Umbilical cord (tissue), 2 donors: Measurements from ENCODE around the gene RASGEF1B. TPM values are rescaled to one million over a fixed set of nuclear protein-coding genes. Genes with fewer than 3 reads are reported as not detected.
A peak's percentile ranks its signal among the peaks of the same experiment; 100 is the strongest.

Experiments
- DNase-seq: peaks from one replicate; pipeline ENCODE4 v3.0.0-alpha.2; 2015; ENCODE audit warnings: low spot score
- total RNA-seq: library from RNA; depleted of rRNA; stranded (reverse); fragments of >200 nt; gene quantifications from one replicate; pipeline ENCODE4 v1.2.3, GENCODE V29; 2014; ENCODE audit warnings: low replicate concordance; ENCODE audit not compliant: insufficient read depth

The RASGEF1B gene
- total RNA-seq, 1 donor from 2014 or later: 17.1 TPM

GRCh38 chr4:81399306-81400086, 72.2 kb downstream of the RASGEF1B start:
- DNase-seq: no peak

- DNase-seq: no peak
Measured at GRCh38 chr4:81398379-81398778, 73.3 kb downstream of the RASGEF1B start.

GRCh38 chr4:81397635-81398034, 74.1 kb downstream of the RASGEF1B start:
- no peak for DNase-seq

DNA sequence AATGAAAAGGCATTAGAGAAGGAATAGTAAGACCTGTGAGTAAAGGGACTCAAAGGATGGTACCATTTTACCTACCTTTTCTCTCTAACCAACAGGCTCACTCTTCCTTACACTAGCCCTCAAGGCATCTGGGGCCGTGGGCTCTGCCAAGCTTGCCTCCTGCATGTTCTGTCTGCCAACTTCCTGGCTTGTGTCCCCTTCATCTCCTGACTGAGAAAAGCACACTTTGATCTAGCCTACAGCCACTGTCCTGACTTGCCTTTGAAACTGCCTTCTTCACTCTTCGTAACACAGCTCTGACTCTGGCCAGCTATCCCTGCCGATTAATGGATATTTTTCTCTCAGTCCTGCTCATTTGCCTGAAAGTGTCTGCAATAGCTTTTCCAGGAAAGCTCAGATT, 76.5 kb downstream of the RASGEF1B start:
- DNase-seq: no peak

- no peak for DNase-seq
Measured at GRCh38 chr4:81392164-81392563, 79.5 kb downstream of the RASGEF1B start.

DNA sequence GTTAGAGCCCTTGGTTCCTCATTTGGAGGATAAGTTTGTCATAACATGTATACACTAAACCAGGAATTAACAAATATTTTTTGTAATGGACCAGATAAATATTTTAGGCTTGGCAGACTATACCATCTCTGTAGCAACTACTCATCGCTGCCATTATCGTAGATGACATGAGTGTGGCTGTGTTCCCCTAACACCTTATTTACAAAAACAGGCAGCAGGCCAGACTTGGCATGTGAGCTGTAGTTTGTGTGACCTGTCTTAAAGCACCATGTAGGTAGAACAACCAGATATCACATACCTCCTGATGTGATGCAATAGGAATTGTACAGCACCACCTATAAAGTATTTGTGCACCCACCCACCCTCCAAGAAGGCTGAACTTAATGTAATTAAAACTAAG, 82.0 kb downstream of the RASGEF1B start:
- no peak for DNase-seq

GRCh38 chr4:81380437-81380836, 91.3 kb downstream of the RASGEF1B start:
- DNase-seq: no peak

DNA sequence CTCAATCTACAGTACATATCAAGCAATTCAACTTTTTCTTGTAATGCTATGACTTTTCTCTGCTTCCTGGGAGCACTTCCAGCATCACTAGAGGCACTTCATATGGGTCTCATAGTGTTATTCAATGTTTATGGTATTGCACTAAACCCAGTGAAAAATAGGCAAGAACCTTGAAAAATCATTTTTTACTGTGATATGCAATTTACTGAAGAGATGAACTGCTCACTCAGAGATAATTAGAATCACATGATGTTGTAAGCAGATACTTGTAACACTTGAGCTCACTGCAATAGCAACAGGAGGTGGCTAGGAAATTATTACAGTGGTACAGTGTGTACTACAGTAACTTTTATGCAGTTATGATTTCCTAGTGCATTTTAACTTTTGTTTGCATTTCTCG, 93.3 kb downstream of the RASGEF1B start:
- DNase-seq: peak; percentile 5

GRCh38 chr4:81377191-81377590, 94.5 kb downstream of the RASGEF1B start:
- peak; percentile 56 for DNase-seq

DNA sequence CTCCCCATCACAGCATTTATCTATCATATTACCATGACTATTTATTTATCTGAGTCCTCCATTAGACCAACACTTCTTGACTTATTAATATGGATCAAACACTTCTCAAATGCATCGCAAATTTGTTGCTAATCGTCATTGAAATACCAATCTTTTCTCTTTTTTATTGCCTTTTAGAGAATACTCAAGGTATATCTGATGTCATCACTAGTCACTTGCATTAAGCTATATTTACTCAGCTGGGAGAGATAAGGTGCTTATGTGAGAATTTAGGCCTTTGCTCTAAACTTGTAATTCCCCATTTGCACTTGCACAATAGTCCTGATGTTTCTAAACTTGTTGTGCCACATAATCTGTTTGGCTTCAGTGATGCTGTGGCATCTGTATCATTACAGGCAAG, 95.0 kb downstream of the RASGEF1B start:
- DNase-seq: no peak
